Right lobe of liver (tissue), 6 donors: ENCODE results near the gene CCDC88C. TPM values are rescaled to one million over a fixed set of nuclear protein-coding genes. Genes with fewer than 3 reads are reported as not detected.

ENCODE experiments used
- ATAC-seq, 4 donors: fragments of 200-7000 bp; cut with Tn5 transposase; one replicate each; pipeline ENCODE4 v1.9.1; 2020; ENCODE audit warnings: mild to moderate bottlenecking in 4 of 4, moderate library complexity in 4 of 4
- DNase-seq, 3 donors: peaks; one replicate each; pipeline ENCODE4 v3.0.0-alpha.2; 2020
- H3K27ac ChIP-seq, 3 donors: fragments of 200-600 bp; one replicate each; pipeline ENCODE4 v1.8.0; 2022
- H3K27me3 ChIP-seq, 2 donors: fragments of 200-600 bp; one replicate each; pipeline ENCODE4 v1.8.0; 2022
- H3K36me3 ChIP-seq, 4 donors: fragments of 200-600 bp; sonication (generic) in 1 of 4; one replicate each; pipeline versions ENCODE4 v1.5.1 to v1.8.0; 2017 to 2022; ENCODE audit warnings: control low read depth in 1 of 4
- H3K4me1 ChIP-seq, 4 donors: fragments of 200-600 bp; sonication (generic) in 1 of 4; one replicate each; pipeline versions ENCODE4 v1.5.1 to v1.8.0; 2017 to 2022; ENCODE audit warnings: control low read depth in 1 of 4
- H3K4me3 ChIP-seq, 3 donors: fragments of 200-600 bp; one replicate each; pipeline ENCODE4 v1.8.0; 2022
- H3K9me3 ChIP-seq, 4 donors: fragments of 200-600 bp; sonication (generic) in 1 of 4; one replicate each; pipeline versions ENCODE4 v1.5.1 to v1.8.0; 2017 to 2022; ENCODE audit warnings: control low read depth in 1 of 4
- CTCF ChIP-seq, 4 donors: fragments of 200-600 bp in 3 of 4; fragments of 450-650 bp in 1 of 4; IDR thresholded peaks; one replicate each; pipeline versions ENCODE4 v1.5.1 to v1.8.0; 2016 to 2022; ENCODE audit warnings: antibody characterized with exemption in 4 of 4, mild to moderate bottlenecking in 2 of 4
- POLR2A ChIP-seq: fragments of 450-650 bp; IDR thresholded peaks from one replicate; pipeline ENCODE4 v1.6.1; 2017; ENCODE audit warnings: antibody characterized with exemption, mild to moderate bottlenecking
- WGBS: methylation state at CpG from one replicate; pipeline ENCODE4 v1.1.6; 2018; ENCODE audit warnings: low coverage, low lambda C conversion rate; ENCODE audit not compliant: insufficient coverage; ENCODE audit errors: missing lambda C conversion rate; 5-methylcytosine and 5-hydroxymethylcytosine counted together
- intact Hi-C, 2 donors: fragments of 100-400 bp; cut with DNase I; formaldehyde crosslinking; loops; one replicate each; pipeline versions ENCODE4 v1.11.2 to v1.14.1; 2022
- total RNA-seq, 6 experiments: library from RNA; depleted of rRNA in 2 of 6; stranded (reverse); fragments of >200 nt in 2 of 6; fragmentation: NEBNext Ultra II Directional in 3 of 6; extraction: Animal tissue kit (Norgen Biotek cat#: 25700) in 3 of 6; gene quantifications; one replicate each; pipeline versions ENCODE4 v1.1.0 to v1.2.4, GENCODE V29; 2016 to 2023
- donor health status: DM: no; HTN: yes; CAD: no.
- donor health status: DM: no; HTN: no; CAD: no.
- donor health status: DM: no; HTN: no; CAD: no.
- donor health status: DM: no; HTN: yes; CAD: no.
- donor health status: DM: no; HTN: yes; CAD: no.

CCDC88C gene
- total RNA-seq, 6 experiments from 2014 or later: 1.2 to 5.7 (median 3.1) TPM

- Histone ChIP-seq H3K27me3 (no peaks in the 10 kb centered on the region), H3K36me3 (no peaks in the 10 kb centered on the region), H3K4me1 (peaks cover 0 to 7% (median 0%) of the 10 kb centered on the region in 4 donors), H3K4me3 (no peak overlapping the region), H3K9me3 (no peaks in the 10 kb centered on the region), H3K27ac (no peak overlapping the region)
- intact Hi-C loops: no loop called here
- no peak for ATAC-seq
- no peak for TF ChIP-seq POLR2A
- no peak for TF ChIP-seq CTCF (IDR thresholded peaks at IDR 0.05)
- 68% methylated on average over 3 of the region's 9 CpGs for WGBS
- no peak for DNase-seq
These were observed 59.6 kb downstream of the CCDC88C start for GRCh38 chr14:91358025-91358319.

GRCh38 chr14:91357272-91358024 lies 60.2 kb downstream of the CCDC88C start:
- intact Hi-C loops: no loop called here
- Histone ChIP-seq H3K9me3 (no peaks in the 10 kb centered on the region), H3K36me3 (no peaks in the 10 kb centered on the region), H3K27ac (no peak overlapping the region), H3K4me1 (peaks cover 0 to 7% (median 0%) of the 10 kb centered on the region in 4 donors), H3K4me3 (no peak overlapping the region), H3K27me3 (no peaks in the 10 kb centered on the region)
- DNase-seq: peak in 1 of 3 donors; percentile 41
- TF ChIP-seq CTCF (IDR thresholded peaks at IDR 0.05) (no peak), POLR2A (no peak)
- ATAC-seq: no peak
- 84% methylated on average over 16 of the region's 21 CpGs for WGBS

- WGBS: 62% methylated on average over 12 of the region's 12 CpGs
- intact Hi-C loops: no loop called here
- no peaks in the 10 kb centered on the region for H3K36me3 ChIP-seq
These were observed 61.3 kb downstream of the CCDC88C start for GRCh38 chr14:91356181-91356763.

GRCh38 chr14:91354979-91355685 lies 62.5 kb downstream of the CCDC88C start:
- peaks cover 0 to 12% (median 0%) of the 10 kb centered on the region in 4 donors for H3K4me1 ChIP-seq
- H3K27ac ChIP-seq: no peak overlapping the region
- no peak overlapping the region for H3K4me3 ChIP-seq
- DNase-seq (no peak), ATAC-seq (peak in 1 of 4 donors; percentile 18)
- no peaks in the 10 kb centered on the region for H3K36me3 ChIP-seq
- intact Hi-C loops: no loop called here
- WGBS: 79% methylated on average over 15 of the region's 27 CpGs
- H3K9me3 ChIP-seq: no peaks in the 10 kb centered on the region
- TF ChIP-seq POLR2A (no peak), CTCF (IDR thresholded peaks at IDR 0.05) (peak in 2 of 4 donors; percentile 17 to 23)
- no peaks in the 10 kb centered on the region for H3K27me3 ChIP-seq

More at GRCh38 chr14:91356181-91356763, 61.3 kb downstream of the CCDC88C start:
- H3K4me1 ChIP-seq: peaks cover 0 to 8% (median 0%) of the 10 kb centered on the region in 4 donors
- H3K27ac ChIP-seq: no peak overlapping the region
- DNase-seq (peak in 1 of 3 donors; percentile 41), ATAC-seq (no peak)
- TF ChIP-seq CTCF (IDR thresholded peaks at IDR 0.05): no peak
- TF ChIP-seq POLR2A: no peak
- no peaks in the 10 kb centered on the region for H3K9me3 ChIP-seq
- no peak overlapping the region for H3K4me3 ChIP-seq
- no peaks in the 10 kb centered on the region for H3K27me3 ChIP-seq
